ENCODE results near the gene ZDHHC12. TPM values are rescaled to one million over a fixed set of nuclear protein-coding genes. Genes with fewer than 3 reads are reported as not detected.

ZDHHC12 gene
- polyA plus RNA-seq, 2 of the 4 experiments (the other 2 are of a cell fraction): 37.6 to 75.7 TPM

GRCh38 chr9:128753627-128754026, 29.7 kb upstream of the ZDHHC12 start:
- Histone ChIP-seq H3K4me3 (no peak overlapping the region), H3K9me3 (no peaks in the 10 kb centered on the region), H3K4me2 (no peak overlapping the region), H3K4me1 (no peaks in the 10 kb centered on the region), H3K27ac (no peak overlapping the region)
- no peak for FAIRE-seq
- DNase-seq (ENCODE audit: low read depth in 1 of 2, low spot score in 1 of 2): no peak
- ChIA-PET CTCF (interaction anchor here (0.7 to 4.4 kb wide), 3 partner anchors 10 to 66 kb away, joined by 3 to 21 read pairs (median 3); no protein-coding TSS in a partner anchor), POLR2A (no interaction called here)
- no peak for TF ChIP-seq CHD2 (IDR thresholded peaks at IDR 0.05; ENCODE audit: low read length, partially characterized antibody)
- no peak for TF ChIP-seq MAZ (IDR thresholded peaks at IDR 0.05; ENCODE audit: borderline replicate concordance, low read depth, low read length)
- no peak for TF ChIP-seq EHF (CRISPR knock-in tag; IDR thresholded peaks at IDR 0.05)
- no peak for TF ChIP-seq NR3C1 (IDR thresholded peaks at IDR 0.05)
- TF ChIP-seq CHD4 (IDR thresholded peaks at IDR 0.05; ENCODE audit: borderline replicate concordance): no peak
- TF ChIP-seq SREBF2 (IDR thresholded peaks at IDR 0.05): no peak
- TF ChIP-seq HOXB13 (CRISPR knock-in tag; IDR thresholded peaks at IDR 0.05; ENCODE audit: low read depth): no peak
- no peak for TF ChIP-seq RFX5 (IDR thresholded peaks at IDR 0.05)
- no peak for TF ChIP-seq MYC (IDR thresholded peaks at IDR 0.05; ENCODE audit: borderline replicate concordance, low read length)
- TF ChIP-seq NFE2L2 (conservative IDR thresholded peaks at IDR 0.05; ENCODE audit: low read length): no peak
- no peak for TF ChIP-seq HOXA7 (CRISPR knock-in tag; IDR thresholded peaks at IDR 0.05)
- TF ChIP-seq, protein P1, sequence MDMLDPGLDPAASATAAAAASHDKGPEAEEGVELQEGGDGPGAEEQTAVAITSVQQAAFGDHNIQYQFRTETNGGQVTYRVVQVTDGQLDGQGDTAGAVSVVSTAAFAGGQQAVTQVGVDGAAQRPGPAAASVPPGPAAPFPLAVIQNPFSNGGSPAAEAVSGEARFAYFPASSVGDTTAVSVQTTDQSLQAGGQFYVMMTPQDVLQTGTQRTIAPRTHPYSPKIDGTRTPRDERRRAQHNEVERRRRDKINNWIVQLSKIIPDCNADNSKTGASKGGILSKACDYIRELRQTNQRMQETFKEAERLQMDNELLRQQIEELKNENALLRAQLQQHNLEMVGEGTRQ (IDR thresholded peaks at IDR 0.05): no peak
- no peak for TF ChIP-seq RCOR1 (IDR thresholded peaks at IDR 0.05; ENCODE audit: low read depth, low read length)
- TF ChIP-seq JUNB (IDR thresholded peaks at IDR 0.05): no peak
- TF ChIP-seq, protein P2, sequence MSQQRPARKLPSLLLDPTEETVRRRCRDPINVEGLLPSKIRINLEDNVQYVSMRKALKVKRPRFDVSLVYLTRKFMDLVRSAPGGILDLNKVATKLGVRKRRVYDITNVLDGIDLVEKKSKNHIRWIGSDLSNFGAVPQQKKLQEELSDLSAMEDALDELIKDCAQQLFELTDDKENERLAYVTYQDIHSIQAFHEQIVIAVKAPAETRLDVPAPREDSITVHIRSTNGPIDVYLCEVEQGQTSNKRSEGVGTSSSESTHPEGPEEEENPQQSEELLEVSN (IDR thresholded peaks at IDR 0.05; ENCODE audit: borderline replicate concordance, low read depth): no peak
- WGBS (ENCODE audit: missing lambda C conversion rate): 90% methylated on average over 14 of the region's 16 CpGs
- no peak for ATAC-seq

DNA sequence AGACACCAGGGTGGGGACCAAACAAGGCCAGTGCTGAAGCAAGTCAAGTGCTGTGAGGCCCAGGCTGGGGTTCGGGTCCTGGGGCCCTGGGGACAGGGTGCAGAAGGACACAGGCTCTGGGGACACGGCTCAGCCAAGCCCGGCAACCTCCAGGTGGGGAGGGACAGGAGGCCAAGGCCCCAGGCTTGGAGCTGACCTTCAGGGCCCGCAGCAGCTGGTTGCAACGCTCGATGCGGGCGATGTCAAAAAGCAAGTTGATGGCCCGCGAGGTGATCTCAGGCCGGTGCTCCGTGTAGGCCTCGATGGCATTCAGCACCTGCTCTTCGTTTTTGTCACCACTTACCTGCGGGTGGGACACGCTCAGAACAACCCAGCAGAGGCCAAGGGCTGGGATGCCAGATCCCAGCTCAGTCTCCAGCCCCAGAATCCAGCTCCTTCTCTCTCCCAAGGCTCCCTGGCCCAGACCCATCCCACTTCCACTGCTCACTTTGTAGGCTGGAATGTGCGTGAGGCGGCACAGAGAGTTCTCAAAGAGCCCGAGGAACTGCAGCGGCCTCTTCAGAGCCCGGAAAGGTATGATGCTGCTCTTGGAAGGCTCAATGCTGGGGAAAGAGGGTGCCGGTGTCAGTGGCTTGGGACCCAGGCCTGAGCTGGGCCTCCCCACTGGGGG, 27.1 kb upstream of the ZDHHC12 start:
- Histone ChIP-seq H3K4me1 (no peaks in the 10 kb centered on the region), H3K9me3 (no peaks in the 10 kb centered on the region), H3K4me3 (no peak overlapping the region), H3K27ac (no peak overlapping the region), H3K4me2 (no peak overlapping the region)
- CTCF ChIA-PET: interaction anchor here (0.6 to 4.4 kb wide), 8 partner anchors 8 to 177 kb away, joined by 3 to 21 read pairs (median 3); partner anchors contain the start of gene PKN3
- DNase-seq (ENCODE audit: low read depth in 1 of 2, low spot score in 1 of 2) (no peak), FAIRE-seq (no peak), ATAC-seq (no peak; a peak in 1 of 6 replicates)
- WGBS (ENCODE audit: missing lambda C conversion rate): 86% methylated on average over 22 of the region's 22 CpGs
- TF ChIP-seq, protein P3, sequence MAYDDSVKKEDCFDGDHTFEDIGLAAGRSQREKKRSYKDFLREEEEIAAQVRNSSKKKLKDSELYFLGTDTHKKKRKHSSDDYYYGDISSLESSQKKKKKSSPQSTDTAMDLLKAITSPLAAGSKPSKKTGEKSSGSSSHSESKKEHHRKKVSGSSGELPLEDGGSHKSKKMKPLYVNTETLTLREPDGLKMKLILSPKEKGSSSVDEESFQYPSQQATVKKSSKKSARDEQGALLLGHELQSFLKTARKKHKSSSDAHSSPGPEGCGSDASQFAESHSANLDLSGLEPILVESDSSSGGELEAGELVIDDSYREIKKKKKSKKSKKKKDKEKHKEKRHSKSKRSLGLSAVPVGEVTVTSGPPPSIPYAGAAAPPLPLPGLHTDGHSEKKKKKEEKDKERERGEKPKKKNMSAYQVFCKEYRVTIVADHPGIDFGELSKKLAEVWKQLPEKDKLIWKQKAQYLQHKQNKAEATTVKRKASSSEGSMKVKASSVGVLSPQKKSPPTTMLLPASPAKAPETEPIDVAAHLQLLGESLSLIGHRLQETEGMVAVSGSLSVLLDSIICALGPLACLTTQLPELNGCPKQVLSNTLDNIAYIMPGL (CRISPR knock-in tag; IDR thresholded peaks at IDR 0.05; ENCODE audit: borderline replicate concordance): no peak
- TF ChIP-seq GATA3 (IDR thresholded peaks at IDR 0.05; ENCODE audit: borderline replicate concordance) (no peak), RFX5 (IDR thresholded peaks at IDR 0.05) (no peak), CTCF (IDR thresholded peaks at IDR 0.05) (no peak), CHD4 (IDR thresholded peaks at IDR 0.05; ENCODE audit: borderline replicate concordance) (no peak)
- POLR2A ChIA-PET: no interaction called here
